ENCODE data around the gene IFNB1.

GRCh38 chr9:21031091-21031807, 46.5 kb downstream of the IFNB1 start, which contains the start of gene HACD4:
- TF ChIP-seq CTCF (IDR thresholded peaks at IDR 0.05) = no peak
- no peak for TF ChIP-seq POLR2A (IDR thresholded peaks at IDR 0.05)

All from right lobe of liver (tissue), 4 donors.